HG03571 (cell line): Measurements from ENCODE around the gene MIF.

Source experiments
- ATAC-seq: cut with Tn5 transposase; IDR thresholded peaks from one replicate; pipeline ENCODE4 v1.9.1; 2021; ENCODE audit not compliant: unreplicated experiment

Gene MIF

GRCh38 chr22:23875801-23876200 is 18.4 kb upstream of the MIF start:
- no peak for ATAC-seq

DNA sequence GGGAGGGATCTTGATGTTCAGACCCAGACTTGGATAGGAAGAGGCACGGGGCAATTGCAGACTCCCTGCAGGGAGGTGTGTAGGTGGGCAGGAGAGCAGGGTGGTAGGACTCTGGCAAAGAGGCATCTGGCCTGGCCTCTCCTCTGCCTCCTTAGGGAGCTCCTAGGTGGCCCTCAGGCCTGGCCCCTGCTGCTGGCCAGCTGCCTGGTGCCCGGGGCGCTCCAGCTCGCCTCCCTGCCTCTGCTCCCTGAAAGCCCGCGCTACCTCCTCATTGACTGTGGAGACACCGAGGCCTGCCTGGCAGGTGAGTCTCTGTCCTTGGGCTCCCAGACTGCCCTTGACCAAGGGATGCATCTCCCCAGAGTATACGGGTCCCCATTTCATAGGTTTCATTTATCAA is 16.6 kb upstream of the MIF start:
- no peak for ATAC-seq

- no peak for ATAC-seq
These were observed 16.0 kb upstream of the MIF start for GRCh38 chr22:23878219-23878618.

DNA sequence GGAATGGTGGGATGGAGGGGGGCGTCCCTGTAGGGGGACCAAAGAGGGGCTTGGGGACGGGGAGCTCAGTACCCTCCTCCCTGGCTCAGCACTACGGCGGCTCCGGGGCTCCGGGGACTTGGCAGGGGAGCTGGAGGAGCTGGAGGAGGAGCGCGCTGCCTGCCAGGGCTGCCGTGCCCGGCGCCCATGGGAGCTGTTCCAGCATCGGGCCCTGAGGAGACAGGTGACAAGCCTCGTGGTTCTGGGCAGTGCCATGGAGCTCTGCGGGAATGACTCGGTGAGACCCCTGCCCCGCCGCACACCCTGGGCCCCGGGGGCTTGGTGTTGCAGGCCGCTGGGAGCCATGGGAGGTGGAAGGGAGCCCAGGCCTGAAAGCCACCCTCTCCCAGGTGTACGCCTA is 11.8 kb upstream of the MIF start:
- ATAC-seq: no peak

DNA sequence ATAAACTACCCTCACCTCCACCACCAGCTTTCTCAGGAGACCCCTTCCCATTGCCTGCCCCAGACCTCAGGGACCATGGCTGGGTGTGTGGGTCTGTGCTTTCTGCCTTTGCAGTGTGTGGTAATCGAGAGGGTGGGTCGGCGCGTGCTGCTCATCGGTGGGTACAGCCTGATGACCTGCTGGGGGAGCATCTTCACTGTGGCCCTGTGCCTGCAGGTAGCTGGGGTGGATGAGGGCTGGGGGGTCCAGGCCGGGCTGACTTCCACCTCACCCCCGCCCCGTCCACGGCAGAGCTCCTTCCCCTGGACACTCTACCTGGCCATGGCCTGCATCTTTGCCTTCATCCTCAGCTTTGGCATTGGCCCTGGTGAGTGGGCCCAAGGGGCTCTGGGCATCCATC is 10.5 kb upstream of the MIF start:
- ATAC-seq: no peak

DNA sequence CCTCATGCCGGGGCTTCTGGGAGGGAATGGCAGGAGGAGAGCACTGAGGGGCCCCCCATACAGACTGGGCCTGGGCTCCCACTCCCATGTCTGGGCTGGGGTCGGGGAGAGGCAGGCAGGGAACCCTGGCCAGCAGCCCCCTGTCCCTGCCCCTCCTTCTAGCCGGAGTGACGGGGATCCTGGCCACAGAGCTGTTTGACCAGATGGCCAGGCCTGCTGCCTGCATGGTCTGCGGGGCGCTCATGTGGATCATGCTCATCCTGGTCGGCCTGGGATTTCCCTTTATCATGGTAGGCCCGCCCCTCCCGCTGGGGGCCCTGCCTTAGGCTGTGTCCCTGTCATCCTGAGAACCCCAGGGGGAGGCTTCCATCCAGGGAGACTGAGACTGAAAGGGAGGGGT is 10.0 kb upstream of the MIF start:
- no peak for ATAC-seq

DNA sequence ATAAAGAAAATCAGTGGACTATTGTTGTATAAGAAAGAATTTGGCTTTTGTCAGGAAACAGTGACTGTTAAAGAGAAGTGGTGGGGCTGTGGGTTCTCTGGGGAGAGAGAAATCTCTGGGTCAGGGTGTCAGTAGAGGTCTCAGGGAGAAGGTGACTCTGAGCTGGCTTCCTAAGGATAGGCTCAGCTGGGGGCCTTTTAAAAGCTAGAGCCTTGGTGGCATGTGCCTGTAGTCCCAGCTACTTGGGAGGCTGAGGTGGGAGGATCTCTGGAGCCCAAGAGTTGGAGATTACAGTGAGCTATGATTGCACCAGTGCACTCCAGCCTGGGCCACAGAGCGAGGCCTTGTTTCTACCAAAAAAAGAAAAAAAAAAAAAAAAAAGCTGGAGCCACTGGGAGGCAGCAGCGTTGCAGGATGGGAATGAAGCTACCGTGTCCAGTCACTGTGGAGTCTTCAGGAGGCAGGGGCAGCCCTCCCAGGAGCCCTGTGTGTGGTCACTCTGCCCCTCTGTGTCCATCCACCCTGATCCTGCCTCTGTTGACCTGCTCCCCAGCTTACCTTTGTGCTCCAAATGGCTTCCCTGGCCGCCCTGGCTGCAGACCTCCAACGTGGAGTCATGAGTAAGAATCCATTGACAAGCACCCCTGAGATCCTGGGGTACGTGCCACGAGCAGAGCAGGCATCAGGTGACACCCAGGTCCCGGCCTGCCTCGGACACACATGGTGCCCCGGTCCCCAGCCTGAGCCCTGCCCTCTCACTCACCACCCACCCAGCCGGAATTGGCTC is 5.4 kb upstream of the MIF start:
- ATAC-seq: no peak

- no peak for ATAC-seq
These were observed 4.6 kb upstream of the MIF start for GRCh38 chr22:23889620-23890019.

DNA sequence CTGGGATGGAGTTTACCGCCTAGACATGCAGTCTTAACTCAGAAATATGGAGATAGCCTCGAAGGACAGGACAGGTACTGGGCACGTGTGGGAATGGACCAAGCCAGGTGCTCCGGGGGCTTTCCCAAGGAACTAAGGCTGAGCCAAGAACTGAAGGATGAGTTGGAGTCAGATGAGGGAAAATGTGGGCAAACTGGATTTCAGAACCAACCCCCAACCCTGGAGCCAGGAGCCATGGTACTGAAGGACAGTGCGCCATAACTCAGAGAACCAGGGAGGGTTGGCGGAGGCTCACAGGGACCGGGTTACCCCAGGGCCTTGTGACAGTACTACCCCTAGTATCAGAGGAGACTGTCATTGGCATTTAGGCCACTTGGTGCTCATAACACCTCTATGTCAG is 2.5 kb upstream of the MIF start:
- no peak for ATAC-seq

DNA sequence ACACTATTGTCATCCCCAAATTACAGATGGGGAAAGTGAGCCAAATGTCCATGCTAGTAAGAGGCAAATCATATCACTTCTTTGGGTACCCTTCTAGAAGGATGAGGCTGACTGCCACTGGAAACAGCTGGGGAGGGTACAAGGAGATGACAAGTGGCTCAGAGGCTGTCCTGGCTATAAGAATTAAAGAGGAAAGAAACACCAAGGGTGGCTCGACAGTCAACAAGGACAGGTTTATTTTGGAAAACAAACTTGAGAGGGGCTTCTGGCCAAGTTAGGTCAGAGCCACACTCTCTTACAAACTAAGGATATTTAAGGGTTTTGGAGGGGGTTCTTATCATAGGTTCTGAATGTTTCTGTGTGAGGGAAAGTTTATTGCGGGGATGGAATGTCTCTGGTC is 2.1 kb upstream of the MIF start:
- no peak for ATAC-seq

DNA sequence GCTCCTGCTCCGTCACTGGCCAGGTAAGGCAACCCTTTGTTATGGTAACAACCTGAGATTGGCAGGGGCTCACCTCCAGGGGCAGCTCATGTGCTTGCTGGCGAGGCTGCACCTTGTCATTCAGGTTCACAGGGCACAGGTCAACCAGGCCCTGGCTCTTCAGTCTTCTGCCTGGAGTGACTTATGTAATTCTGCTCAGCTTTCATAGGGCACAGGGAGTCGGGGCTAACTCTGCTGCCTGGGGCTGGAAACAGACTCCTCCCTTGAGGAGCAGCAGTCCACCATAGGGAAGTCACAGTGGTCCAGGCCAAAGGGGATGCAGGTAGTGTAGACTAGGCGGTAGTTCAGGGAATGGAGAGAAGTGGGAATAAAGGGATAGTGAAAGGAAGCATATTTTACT is 1.5 kb upstream of the MIF start:
- ATAC-seq: no peak

DNA sequence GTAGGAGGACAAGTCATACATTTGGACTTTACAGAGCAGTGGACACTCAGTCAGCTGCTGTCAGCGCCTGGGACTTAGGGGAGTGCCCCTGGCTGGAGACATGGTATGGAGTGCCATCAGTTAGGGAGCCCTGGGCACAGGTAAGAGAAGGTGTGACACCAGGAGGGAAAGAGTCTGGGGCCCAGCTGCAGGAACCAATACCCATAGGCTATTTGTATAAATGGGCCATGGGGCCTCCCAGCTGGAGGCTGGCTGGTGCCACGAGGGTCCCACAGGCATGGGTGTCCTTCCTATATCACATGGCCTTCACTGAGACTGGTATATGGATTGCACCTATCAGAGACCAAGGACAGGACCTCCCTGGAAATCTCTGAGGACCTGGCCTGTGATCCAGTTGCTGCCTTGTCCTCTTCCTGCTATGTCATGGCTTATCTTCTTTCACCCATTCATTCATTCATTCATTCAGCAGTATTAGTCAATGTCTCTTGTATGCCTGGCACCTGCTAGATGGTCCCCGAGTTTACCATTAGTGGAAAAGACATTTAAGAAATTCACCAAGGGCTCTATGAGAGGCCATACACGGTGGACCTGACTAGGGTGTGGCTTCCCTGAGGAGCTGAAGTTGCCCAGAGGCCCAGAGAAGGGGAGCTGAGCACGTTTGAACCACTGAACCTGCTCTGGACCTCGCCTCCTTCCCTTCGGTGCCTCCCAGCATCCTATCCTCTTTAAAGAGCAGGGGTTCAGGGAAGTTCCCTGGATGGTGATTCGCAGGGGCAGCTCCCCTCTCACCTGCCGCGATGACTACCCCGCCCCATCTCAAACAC is 850 bp upstream of the MIF start:
- no peak for ATAC-seq

DNA sequence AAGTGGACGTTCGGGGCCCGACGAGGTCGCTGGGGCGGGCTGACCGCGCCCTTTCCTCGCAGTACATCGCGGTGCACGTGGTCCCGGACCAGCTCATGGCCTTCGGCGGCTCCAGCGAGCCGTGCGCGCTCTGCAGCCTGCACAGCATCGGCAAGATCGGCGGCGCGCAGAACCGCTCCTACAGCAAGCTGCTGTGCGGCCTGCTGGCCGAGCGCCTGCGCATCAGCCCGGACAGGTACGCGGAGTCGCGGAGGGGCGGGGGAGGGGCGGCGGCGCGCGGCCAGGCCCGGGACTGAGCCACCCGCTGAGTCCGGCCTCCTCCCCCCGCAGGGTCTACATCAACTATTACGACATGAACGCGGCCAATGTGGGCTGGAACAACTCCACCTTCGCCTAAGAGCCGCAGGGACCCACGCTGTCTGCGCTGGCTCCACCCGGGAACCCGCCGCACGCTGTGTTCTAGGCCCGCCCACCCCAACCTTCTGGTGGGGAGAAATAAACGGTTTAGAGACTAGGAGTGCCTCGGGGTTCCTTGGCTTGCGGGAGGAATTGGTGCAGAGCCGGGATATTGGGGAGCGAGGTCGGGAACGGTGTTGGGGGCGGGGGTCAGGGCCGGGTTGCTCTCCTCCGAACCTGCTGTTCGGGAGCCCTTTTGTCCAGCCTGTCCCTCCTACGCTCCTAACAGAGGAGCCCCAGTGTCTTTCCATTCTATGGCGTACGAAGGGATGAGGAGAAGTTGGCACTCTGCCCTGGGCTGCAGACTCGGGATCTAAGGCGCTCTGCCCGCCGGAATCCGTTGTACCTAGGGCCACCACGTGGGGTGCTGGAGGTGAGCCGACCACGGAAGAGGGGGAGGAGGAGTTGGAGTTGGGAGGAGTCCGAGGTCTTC is 771 bp downstream of the MIF start:
- ATAC-seq: peak; percentile 31

GRCh38 chr22:23895599-23896144 is 1.5 kb downstream of the MIF start:
- ATAC-seq: no peak

GRCh38 chr22:23896166-23896522 is 2.0 kb downstream of the MIF start:
- ATAC-seq: no peak

GRCh38 chr22:23896523-23897186 is 2.5 kb downstream of the MIF start:
- no peak for ATAC-seq

DNA sequence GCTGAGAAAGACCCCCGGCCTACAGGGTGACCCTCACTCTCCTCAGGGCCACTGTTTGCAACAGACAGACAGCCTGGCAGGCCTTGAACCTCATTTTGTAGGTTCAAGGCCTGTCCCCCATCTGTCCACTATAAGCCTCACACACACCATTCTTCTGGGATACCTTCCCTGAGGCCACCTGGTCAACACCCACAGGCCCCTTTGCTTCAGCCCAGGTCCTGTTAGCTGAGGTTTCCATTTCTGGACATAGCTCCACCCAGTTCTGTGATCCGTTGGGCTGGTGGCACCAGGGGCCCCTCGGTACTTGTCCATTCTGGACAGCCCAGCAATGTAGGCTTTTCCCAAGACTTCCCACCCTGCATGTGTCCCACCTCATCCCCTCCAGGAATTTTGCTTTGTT is 3.1 kb downstream of the MIF start:
- no peak for ATAC-seq

GRCh38 chr22:23898006-23898974 is 4.1 kb downstream of the MIF start:
- ATAC-seq: no peak

DNA sequence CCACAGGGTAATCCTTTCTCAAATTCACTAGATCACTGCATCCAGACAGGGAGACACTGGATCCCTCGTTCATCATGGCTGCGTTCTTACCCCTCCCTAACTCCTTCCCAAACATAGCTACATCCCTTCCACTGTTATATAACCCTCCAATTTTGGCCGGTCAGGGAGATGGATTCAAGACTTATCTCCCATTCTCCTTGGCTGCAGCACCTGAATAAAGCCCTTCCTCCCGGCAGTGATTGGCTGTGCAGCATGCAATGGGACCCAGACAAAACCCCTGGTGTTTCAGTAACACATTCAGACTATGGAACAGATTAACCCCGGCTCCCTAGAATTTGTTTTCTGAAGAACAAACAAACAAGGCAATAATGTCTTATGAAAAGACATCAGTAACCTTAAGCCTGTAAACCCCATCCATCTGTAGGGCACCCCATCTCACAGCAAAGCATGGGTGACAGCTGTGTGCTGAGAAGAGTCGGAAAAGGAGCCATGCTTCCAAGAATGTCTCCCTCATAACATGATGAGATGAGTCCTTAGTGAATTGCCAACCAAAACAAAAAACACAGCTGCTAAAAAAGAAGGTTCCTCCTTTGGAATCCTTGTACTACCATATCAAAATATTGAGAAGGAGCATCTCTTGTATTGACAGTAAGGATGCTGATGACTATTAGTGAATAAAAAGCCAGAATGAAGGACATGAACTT is 5.0 kb downstream of the MIF start:
- ATAC-seq: no peak
